Esophagus squamous epithelium (tissue), 4 donors: ENCODE data around the gene DNER.

Experiments used
- CTCF ChIP-seq, 6 experiments: fragments of 450-650 bp in 4 of 6; fragments of 200-600 bp in 2 of 6; sonication (generic) in 2 of 6; IDR thresholded peaks; one replicate each; pipeline ENCODE4 v1.5.1; 2016 to 2019; ENCODE audit warnings: antibody characterized with exemption in 6 of 6, mild to moderate bottlenecking in 4 of 6, moderate library complexity in 4 of 6
- POLR2A ChIP-seq, 4 donors: fragments of 450-650 bp; IDR thresholded peaks; one replicate each; pipeline ENCODE4 v1.6.1; 2017; ENCODE audit warnings: antibody characterized with exemption in 4 of 4, mild to moderate bottlenecking in 4 of 4, moderate library complexity in 3 of 4

GRCh38 chr2:229456091-229456490 lies 258.3 kb downstream of the DNER start:
- TF ChIP-seq CTCF (IDR thresholded peaks at IDR 0.05) (no peak), POLR2A (IDR thresholded peaks at IDR 0.05) (no peak)
